ENCODE data around the gene SLC22A6.

GRCh38 chr11:63014408-63015055 is 29.8 kb upstream of the SLC22A6 start:
- no peak for TF ChIP-seq ZNF121 (CRISPR knock-in tag; IDR thresholded peaks at IDR 0.05)
- TF ChIP-seq JUN (CRISPR knock-in tag; IDR thresholded peaks at IDR 0.05) = no peak
- no peak for TF ChIP-seq KDM6A (CRISPR knock-in tag; IDR thresholded peaks at IDR 0.05; ENCODE audit: low read depth)
- no peak for TF ChIP-seq USF2 (IDR thresholded peaks at IDR 0.05; ENCODE audit: low read depth, low read length)
- no peak for TF ChIP-seq USF2 (CRISPR knock-in tag; IDR thresholded peaks at IDR 0.05; ENCODE audit: borderline replicate concordance)
- TF ChIP-seq, protein P1, sequence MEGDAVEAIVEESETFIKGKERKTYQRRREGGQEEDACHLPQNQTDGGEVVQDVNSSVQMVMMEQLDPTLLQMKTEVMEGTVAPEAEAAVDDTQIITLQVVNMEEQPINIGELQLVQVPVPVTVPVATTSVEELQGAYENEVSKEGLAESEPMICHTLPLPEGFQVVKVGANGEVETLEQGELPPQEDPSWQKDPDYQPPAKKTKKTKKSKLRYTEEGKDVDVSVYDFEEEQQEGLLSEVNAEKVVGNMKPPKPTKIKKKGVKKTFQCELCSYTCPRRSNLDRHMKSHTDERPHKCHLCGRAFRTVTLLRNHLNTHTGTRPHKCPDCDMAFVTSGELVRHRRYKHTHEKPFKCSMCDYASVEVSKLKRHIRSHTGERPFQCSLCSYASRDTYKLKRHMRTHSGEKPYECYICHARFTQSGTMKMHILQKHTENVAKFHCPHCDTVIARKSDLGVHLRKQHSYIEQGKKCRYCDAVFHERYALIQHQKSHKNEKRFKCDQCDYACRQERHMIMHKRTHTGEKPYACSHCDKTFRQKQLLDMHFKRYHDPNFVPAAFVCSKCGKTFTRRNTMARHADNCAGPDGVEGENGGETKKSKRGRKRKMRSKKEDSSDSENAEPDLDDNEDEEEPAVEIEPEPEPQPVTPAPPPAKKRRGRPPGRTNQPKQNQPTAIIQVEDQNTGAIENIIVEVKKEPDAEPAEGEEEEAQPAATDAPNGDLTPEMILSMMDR (CRISPR knock-in tag; IDR thresholded peaks at IDR 0.05) = no peak
- no peak for TF ChIP-seq RFX3 (CRISPR knock-in tag; IDR thresholded peaks at IDR 0.05)

Data from HepG2 (cell line).